ENCODE data around the gene FCGR3B.
"Not testable (repeated sequence)": the region's sequence is repeated elsewhere in the genome, so short reads cannot be mapped to it uniquely, and the experiment has no call there.

The FCGR3B gene

GRCh38 chr1:161653541-161653940 is 22.6 kb upstream of the FCGR3B start:
- H3K4me1 Mint-ChIP-seq (ENCODE audit: low read depth) = not testable (repeated sequence)
- peaks cover 16% of the 10 kb centered on the region for H3K27me3 Mint-ChIP-seq (ENCODE audit: low read depth)

GRCh38 chr1:161647507-161648360 is 16.8 kb upstream of the FCGR3B start:
- not testable (repeated sequence) for H3K4me1 Mint-ChIP-seq (ENCODE audit: low read depth); H3K36me3 Mint-ChIP-seq (ENCODE audit: low read depth); H3K9me3 Mint-ChIP-seq; H3K27ac Mint-ChIP-seq; H3K4me3 Mint-ChIP-seq
- H3K27me3 Mint-ChIP-seq (ENCODE audit: low read depth) = peaks cover 39% of the 10 kb centered on the region

More at GRCh38 chr1:161653541-161653940, 22.6 kb upstream of the FCGR3B start:
- H3K27ac Mint-ChIP-seq; H3K9me3 Mint-ChIP-seq; H3K4me3 Mint-ChIP-seq; H3K36me3 Mint-ChIP-seq (ENCODE audit: low read depth): not testable (repeated sequence)

GRCh38 chr1:161644855-161645254 is 13.9 kb upstream of the FCGR3B start:
- Mint-ChIP-seq H3K27me3 (ENCODE audit: low read depth) (peaks cover 31% of the 10 kb centered on the region), H3K4me1 (ENCODE audit: low read depth) (peaks cover 11% of the 10 kb centered on the region)
- not testable (repeated sequence) for H3K36me3 Mint-ChIP-seq (ENCODE audit: low read depth); H3K27ac Mint-ChIP-seq; H3K9me3 Mint-ChIP-seq; H3K4me3 Mint-ChIP-seq

GRCh38 chr1:161643481-161644208 is 12.7 kb upstream of the FCGR3B start:
- H3K27me3 Mint-ChIP-seq (ENCODE audit: low read depth) = peaks cover 26% of the 10 kb centered on the region
- not testable (repeated sequence) for H3K4me3 Mint-ChIP-seq, H3K27ac Mint-ChIP-seq

GRCh38 chr1:161642697-161643096 is 11.7 kb upstream of the FCGR3B start:
- H3K36me3 Mint-ChIP-seq (ENCODE audit: low read depth); H3K4me1 Mint-ChIP-seq (ENCODE audit: low read depth); H3K9me3 Mint-ChIP-seq; H3K27ac Mint-ChIP-seq; H3K4me3 Mint-ChIP-seq: not testable (repeated sequence)
- peaks cover 23% of the 10 kb centered on the region for H3K27me3 Mint-ChIP-seq (ENCODE audit: low read depth)

More at GRCh38 chr1:161643481-161644208, 12.7 kb upstream of the FCGR3B start:
- H3K9me3 Mint-ChIP-seq; H3K36me3 Mint-ChIP-seq (ENCODE audit: low read depth): not testable (repeated sequence)
- H3K4me1 Mint-ChIP-seq (ENCODE audit: low read depth) = peaks cover 11% of the 10 kb centered on the region

- H3K27ac Mint-ChIP-seq; H3K4me3 Mint-ChIP-seq; H3K27me3 Mint-ChIP-seq (ENCODE audit: low read depth); H3K9me3 Mint-ChIP-seq; H3K36me3 Mint-ChIP-seq (ENCODE audit: low read depth): not testable (repeated sequence)
- H3K4me1 Mint-ChIP-seq (ENCODE audit: low read depth) = peaks cover 14% of the 10 kb centered on the region
Observed at GRCh38 chr1:161639203-161639602, 8.2 kb upstream of the FCGR3B start.

GRCh38 chr1:161638251-161638993 is 7.4 kb upstream of the FCGR3B start:
- not testable (repeated sequence) for H3K36me3 Mint-ChIP-seq (ENCODE audit: low read depth); H3K9me3 Mint-ChIP-seq; H3K27me3 Mint-ChIP-seq (ENCODE audit: low read depth); H3K4me3 Mint-ChIP-seq; H3K27ac Mint-ChIP-seq
- peaks cover 14% of the 10 kb centered on the region for H3K4me1 Mint-ChIP-seq (ENCODE audit: low read depth)

- H3K4me3 Mint-ChIP-seq; H3K27me3 Mint-ChIP-seq (ENCODE audit: low read depth); H3K4me1 Mint-ChIP-seq (ENCODE audit: low read depth); H3K9me3 Mint-ChIP-seq; H3K36me3 Mint-ChIP-seq (ENCODE audit: low read depth): not testable (repeated sequence)
- peak overlapping the region; percentile 67 for H3K27ac Mint-ChIP-seq
Observed at GRCh38 chr1:161636976-161637375, 6.0 kb upstream of the FCGR3B start.

GRCh38 chr1:161636189-161636782 is 5.3 kb upstream of the FCGR3B start:
- H3K4me3 Mint-ChIP-seq = peak overlapping the region; percentile 49
- not testable (repeated sequence) for H3K9me3 Mint-ChIP-seq; H3K4me1 Mint-ChIP-seq (ENCODE audit: low read depth); H3K36me3 Mint-ChIP-seq (ENCODE audit: low read depth); H3K27me3 Mint-ChIP-seq (ENCODE audit: low read depth)
- peak overlapping the region; percentile 83 for H3K27ac Mint-ChIP-seq

GRCh38 chr1:161634993-161635392 is 4.0 kb upstream of the FCGR3B start:
- H3K4me3 Mint-ChIP-seq; H3K36me3 Mint-ChIP-seq (ENCODE audit: low read depth); H3K27ac Mint-ChIP-seq; H3K9me3 Mint-ChIP-seq; H3K4me1 Mint-ChIP-seq (ENCODE audit: low read depth); H3K27me3 Mint-ChIP-seq (ENCODE audit: low read depth): not testable (repeated sequence)

- not testable (repeated sequence) for H3K4me1 Mint-ChIP-seq (ENCODE audit: low read depth); H3K36me3 Mint-ChIP-seq (ENCODE audit: low read depth); H3K27ac Mint-ChIP-seq; H3K9me3 Mint-ChIP-seq; H3K27me3 Mint-ChIP-seq (ENCODE audit: low read depth); H3K4me3 Mint-ChIP-seq
Observed at GRCh38 chr1:161630128-161630742, 741 bp downstream of the FCGR3B start.

GRCh38 chr1:161626445-161627146 is 4.4 kb downstream of the FCGR3B start:
- H3K36me3 Mint-ChIP-seq (ENCODE audit: low read depth); H3K27ac Mint-ChIP-seq; H3K9me3 Mint-ChIP-seq; H3K4me3 Mint-ChIP-seq; H3K27me3 Mint-ChIP-seq (ENCODE audit: low read depth): not testable (repeated sequence)
- peaks cover 28% of the 10 kb centered on the region for H3K4me1 Mint-ChIP-seq (ENCODE audit: low read depth)

- not testable (repeated sequence) for H3K9me3 Mint-ChIP-seq; H3K4me3 Mint-ChIP-seq; H3K36me3 Mint-ChIP-seq (ENCODE audit: low read depth); H3K27me3 Mint-ChIP-seq (ENCODE audit: low read depth); H3K27ac Mint-ChIP-seq
- peaks cover 35% of the 10 kb centered on the region for H3K4me1 Mint-ChIP-seq (ENCODE audit: low read depth)
Observed at GRCh38 chr1:161624605-161625004, 6.4 kb downstream of the FCGR3B start.

All from T-helper 1 cell treated with Interleukin-12 subunit alpha and Interleukin-12 subunit beta and Interleukin-4 antibody, amounts not matched to agents 30 μg/mL and 1 μg/mL, for 36 hours (primary cell).